ENCODE results near the gene C2CD4D.
"Not testable (repeated sequence)": the region's sequence is repeated elsewhere in the genome, so short reads cannot be mapped to it uniquely, and the experiment has no call there.

Gene C2CD4D

GRCh38 chr1:151839457-151840403 lies at the start of gene C2CD4D:
TSS of gene C2CD4D (minus strand) at chr1:151839820. CDS start at chr1:151838989, 831 bp downstream.
- no peak for FAIRE-seq

DNA sequence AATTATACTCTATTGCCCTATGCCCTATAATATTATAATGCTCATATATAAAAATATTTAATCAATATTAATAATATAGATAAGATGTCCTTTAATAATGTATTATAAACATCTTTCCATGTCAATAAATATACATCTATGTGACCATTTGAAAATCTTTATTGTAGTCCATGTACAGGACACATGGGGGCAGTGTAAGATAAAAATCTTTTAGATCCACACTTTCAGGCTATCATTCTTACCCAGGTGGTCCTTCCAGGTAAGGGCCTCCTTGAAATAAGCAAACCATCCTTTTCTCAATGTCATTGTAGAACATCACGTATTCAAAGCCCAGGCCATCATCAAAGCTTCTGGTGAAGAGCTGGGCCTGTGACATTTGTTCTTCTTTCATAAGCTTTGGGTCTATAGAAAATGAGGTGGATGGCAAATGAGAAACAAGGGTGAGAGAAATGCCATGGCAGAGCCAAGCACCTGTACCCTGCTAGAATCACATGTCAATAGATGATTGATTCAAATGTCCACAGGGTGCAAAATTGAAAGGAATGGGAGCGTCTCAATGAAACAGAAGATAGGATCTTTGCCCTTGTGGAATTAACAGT lies 49.5 kb upstream of the C2CD4D start:
- FAIRE-seq: no peak

DNA sequence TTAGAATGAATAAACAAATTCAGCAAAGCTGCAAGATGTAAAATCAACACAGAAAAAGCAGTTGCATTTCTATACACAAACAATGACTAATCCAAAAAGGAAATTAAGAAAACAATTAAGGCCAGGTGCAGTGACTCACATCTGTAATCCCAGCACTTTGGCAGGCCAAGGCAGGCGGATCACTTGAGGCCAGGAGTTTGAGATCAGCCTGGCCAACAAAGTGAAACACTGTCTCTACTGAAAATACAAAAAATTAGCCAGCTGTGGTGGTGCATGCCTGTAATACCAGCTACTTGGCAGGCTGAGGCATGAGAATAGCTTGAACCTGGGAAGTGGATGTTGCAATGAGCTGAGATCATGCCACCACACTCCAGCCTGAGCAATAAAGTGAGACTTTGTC lies 47.4 kb upstream of the C2CD4D start:
- FAIRE-seq: no peak

DNA sequence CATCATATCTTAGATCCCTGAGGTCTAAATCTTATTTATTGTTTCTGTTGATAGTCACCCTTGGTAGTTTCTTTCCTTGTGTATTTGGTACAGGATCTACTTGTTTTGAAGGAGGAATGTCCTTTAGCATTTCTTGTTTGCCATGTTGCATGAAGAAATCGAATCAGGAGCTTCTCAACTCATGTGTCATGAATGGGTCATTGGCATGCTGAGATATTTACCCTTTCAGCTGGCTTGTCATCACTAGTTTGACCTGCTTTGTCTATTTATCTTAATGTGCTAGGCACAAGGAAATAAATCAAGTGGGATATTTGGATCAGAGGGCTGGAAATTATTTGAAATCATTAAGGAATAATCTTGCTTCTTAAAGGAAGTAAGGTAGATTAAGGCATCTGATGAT lies 45.9 kb upstream of the C2CD4D start:
- no peak for FAIRE-seq

DNA sequence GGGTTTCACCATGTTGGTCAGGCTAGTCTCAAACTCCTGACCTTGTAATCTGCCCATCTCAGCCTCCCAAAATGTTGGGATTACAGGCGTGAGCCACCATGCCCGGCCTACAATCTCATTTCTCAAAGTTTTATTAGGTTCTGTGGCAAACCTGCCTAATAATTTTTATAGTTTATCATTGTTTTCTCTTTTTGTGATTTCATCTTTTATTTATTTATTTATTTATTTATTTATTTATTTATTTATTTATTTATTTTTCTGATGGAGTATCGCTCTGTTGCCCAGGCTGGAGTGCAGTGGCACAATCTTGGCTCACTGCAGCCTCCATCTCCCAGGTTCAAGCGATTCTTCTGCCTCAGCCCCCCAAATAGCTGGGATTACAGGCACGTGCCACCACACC lies 45.3 kb upstream of the C2CD4D start:
- not testable (repeated sequence) for FAIRE-seq

DNA sequence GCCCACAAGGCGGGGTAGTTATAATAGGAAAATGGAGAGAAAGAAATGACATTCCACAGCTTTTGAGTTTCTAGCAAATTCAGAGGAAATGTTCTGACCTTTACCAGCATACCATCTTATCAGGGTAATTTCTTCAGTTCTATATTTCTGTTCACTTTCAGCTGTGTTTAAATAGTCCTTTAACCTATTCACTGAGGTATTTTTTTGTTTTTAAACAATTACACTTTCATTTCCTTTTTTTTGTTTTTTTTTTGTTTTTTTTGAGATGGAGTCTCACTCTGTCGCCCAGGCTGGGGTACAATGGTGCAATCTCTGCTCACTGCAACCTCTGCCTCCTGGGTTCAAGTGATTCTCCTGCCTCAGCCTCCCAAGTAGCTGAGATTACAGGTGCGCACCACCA lies 44.8 kb upstream of the C2CD4D start:
- not testable (repeated sequence) for FAIRE-seq

- FAIRE-seq: not testable (repeated sequence)
Measured at GRCh38 chr1:151883898-151884297, 44.3 kb upstream of the C2CD4D start.

GRCh38 chr1:151882918-151883317 lies 43.3 kb upstream of the C2CD4D start:
- FAIRE-seq: not testable (repeated sequence)

- FAIRE-seq: no peak
Measured at GRCh38 chr1:151882466-151882865, 42.8 kb upstream of the C2CD4D start.

GRCh38 chr1:151881479-151881878 lies 41.9 kb upstream of the C2CD4D start:
- no peak for FAIRE-seq

DNA sequence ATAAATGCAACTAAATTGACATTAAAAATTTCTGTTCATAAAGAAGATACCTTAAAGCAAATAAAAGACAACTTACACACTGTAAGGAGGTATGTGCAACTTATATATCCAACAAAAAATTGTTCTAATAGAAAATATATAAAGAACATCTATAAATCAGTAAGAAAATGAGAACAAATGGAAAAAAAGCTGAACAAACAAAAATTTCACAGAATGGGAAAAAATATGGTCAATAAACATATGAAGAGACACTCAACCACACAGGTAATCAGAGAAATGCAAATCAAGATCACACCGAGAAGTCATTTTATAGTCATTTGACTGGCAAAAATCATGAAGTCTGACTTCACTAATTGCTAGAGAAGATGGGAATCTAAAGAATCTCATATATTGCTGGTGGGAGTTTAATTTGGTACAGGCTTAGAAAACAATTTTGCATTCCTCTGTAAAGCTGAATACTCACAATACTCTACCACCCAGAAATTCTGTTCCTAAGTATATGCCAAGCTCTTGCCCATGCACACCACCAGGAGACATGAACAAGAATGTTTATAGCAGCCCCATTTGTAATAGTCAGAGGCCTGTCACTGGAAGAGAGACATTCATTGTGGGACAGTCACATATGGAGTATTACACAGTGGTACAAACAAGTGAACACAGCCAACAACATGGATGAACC lies 35.9 kb upstream of the C2CD4D start:
- FAIRE-seq: no peak

DNA sequence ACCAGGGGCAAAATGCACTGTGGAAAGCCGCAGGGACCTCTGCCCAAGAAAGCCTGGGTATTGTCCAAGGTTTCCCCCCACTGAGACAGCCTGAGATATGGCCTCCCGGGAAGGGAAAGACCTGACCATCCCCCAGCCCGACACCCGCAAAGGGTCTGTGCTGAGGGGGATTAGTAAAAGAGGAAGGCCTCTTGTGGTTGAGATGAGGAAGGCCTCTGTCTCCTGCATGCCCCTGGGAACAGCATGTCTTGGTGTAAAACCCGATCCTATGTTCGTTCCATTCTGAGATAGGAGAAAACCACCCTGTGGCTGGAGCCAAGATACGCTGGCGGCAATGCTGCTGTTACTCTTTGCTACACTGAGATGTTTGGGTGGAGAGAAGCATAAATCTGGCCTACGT lies 33.2 kb upstream of the C2CD4D start:
- FAIRE-seq: not testable (repeated sequence)

GRCh38 chr1:151871284-151872030 lies 31.8 kb upstream of the C2CD4D start:
- FAIRE-seq: no peak

GRCh38 chr1:151868486-151868885 lies 28.9 kb upstream of the C2CD4D start:
- FAIRE-seq: no peak

GRCh38 chr1:151867765-151868411 lies 28.3 kb upstream of the C2CD4D start:
- FAIRE-seq: no peak

GRCh38 chr1:151867321-151867720 lies 27.7 kb upstream of the C2CD4D start:
- no peak for FAIRE-seq

- no peak for FAIRE-seq
Measured at GRCh38 chr1:151864411-151864810, 24.8 kb upstream of the C2CD4D start.

- no peak for FAIRE-seq
Measured at GRCh38 chr1:151862604-151863003, 23.0 kb upstream of the C2CD4D start.

GRCh38 chr1:151860504-151861187 lies 21.0 kb upstream of the C2CD4D start:
- FAIRE-seq: no peak

DNA sequence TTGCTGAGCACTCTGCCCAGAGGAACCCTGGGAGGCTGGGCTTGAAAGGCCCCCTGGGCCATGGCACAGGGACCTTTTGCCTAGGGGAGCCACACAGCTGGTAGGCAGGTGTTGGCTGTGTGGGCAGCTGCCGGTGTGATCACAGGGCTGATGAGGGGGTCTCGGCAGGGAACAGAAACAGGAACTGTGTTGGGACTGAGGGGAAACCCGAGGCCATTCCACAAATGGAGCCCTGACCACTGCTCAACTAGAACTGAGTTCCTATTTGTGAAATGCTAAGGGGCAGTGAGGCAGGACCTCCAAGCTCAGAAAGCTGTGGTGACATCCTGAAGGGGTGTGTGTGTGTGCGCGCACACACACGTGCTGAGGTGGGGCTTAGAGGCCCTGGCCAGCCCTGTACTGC lies 20.3 kb upstream of the C2CD4D start:
- no peak for FAIRE-seq

DNA sequence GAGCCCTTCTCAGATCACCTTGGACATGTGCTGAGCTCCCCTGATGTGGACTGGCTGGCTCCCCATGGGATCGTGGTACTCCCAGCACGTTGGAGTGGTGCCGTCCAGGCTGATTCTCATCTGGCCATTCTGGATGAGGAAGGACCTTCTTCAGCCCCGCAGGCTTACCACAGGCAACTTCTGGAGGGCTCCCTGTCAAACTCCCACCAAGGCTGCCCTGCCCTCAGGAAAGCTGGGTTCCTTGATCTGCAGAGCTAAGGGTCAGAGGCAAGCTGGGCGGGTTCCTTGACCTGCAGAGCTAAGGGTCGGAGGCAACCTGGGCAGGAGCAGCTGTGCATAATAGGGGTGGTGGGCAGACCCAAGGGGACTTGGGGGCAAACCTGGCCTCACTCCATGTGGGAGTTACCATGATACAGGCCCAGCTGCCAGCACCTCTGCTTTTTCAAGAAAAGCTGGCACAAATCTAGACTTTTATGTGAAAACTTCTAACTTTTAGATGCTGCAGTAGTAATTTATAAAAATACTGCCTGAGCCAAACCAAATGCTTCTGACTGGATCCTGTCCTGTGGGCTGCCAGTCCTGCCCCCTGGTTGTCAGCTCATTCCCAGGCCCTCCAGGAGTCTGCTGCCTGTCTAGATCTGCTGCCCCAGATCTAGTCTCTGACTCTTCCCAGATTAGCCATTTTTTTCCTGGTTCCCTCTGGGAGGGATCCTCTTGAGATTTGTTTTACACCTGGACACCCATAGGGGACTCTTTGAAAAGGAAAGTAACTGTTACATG lies 19.5 kb upstream of the C2CD4D start:
- no peak for FAIRE-seq

Measured in islet of Langerhans (tissue), 1 donor.